Measurements from ENCODE around the gene RFX4. TPM values are rescaled to one million over a fixed set of nuclear protein-coding genes. Genes with fewer than 3 reads are reported as not detected.
"Not testable (repeated sequence)": the region's sequence is repeated elsewhere in the genome, so short reads cannot be mapped to it uniquely, and the experiment has no call there.

RFX4 gene
- total RNA-seq, 2 experiments from 2014 or later, result not detected

DNA sequence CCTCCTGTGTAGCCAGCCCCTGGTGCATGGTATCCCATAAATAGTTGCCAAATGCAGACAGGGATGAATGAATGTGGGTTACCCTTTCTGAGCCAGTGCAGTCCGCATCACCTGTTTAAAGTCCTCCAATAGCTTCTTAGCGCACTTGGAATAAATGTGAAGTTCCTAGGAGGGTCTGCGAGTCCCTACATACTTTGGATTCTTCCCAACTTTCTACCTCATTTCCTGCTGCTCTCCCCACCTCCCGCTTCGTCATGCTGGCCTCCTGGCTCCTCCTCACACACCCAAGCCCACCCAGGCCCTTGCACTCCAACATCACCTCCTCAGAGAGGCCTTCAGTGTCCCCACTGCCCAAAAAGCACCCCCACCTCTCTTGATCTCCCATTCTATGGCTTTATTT lies 17.7 kb downstream of the RFX4 start:
- Mint-ChIP-seq H3K36me3 (ENCODE audit: low read depth) (no peaks in the 10 kb centered on the region), H3K27me3 (peaks cover 8% of the 10 kb centered on the region), H3K4me3 (no peak overlapping the region), H3K9me3 (no peaks in the 10 kb centered on the region), H3K4me1 (ENCODE audit: low read depth) (no peaks in the 10 kb centered on the region), H3K27ac (no peak overlapping the region)
- ATAC-seq, result no peak
- TF ChIP-seq, protein P1, sequence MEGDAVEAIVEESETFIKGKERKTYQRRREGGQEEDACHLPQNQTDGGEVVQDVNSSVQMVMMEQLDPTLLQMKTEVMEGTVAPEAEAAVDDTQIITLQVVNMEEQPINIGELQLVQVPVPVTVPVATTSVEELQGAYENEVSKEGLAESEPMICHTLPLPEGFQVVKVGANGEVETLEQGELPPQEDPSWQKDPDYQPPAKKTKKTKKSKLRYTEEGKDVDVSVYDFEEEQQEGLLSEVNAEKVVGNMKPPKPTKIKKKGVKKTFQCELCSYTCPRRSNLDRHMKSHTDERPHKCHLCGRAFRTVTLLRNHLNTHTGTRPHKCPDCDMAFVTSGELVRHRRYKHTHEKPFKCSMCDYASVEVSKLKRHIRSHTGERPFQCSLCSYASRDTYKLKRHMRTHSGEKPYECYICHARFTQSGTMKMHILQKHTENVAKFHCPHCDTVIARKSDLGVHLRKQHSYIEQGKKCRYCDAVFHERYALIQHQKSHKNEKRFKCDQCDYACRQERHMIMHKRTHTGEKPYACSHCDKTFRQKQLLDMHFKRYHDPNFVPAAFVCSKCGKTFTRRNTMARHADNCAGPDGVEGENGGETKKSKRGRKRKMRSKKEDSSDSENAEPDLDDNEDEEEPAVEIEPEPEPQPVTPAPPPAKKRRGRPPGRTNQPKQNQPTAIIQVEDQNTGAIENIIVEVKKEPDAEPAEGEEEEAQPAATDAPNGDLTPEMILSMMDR (IDR thresholded peaks at IDR 0.05), result no peak
- CTCF ChIA-PET, result no interaction called here
- POLR2A ChIA-PET, result no interaction called here
- intact Hi-C loops (cut with micrococcal nuclease), result no loop called here
- DNase-seq, result no peak

DNA sequence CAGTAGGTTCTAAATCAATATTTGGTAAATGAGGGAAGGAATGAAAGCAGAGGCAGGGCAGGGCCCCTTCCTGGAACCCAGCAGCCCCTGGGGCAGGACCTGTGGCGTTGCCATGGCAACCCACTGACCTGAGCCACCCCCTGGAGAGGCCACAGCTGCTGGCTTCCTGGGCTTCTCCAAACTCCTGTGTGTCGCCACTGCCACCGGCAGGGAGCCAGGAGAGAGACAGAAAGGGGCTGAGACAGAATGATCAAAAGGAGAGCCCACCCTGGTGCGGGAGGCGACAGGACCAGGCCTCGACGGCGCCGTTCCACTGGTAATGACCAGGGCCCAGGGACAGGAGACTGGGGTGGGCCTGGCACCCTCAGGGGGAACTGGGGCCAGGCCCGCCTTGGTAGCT lies 18.2 kb downstream of the RFX4 start:
- no peaks in the 10 kb centered on the region for H3K9me3 Mint-ChIP-seq
- peaks cover 8% of the 10 kb centered on the region for H3K27me3 Mint-ChIP-seq
- POLR2A ChIA-PET, result no interaction called here
- no peaks in the 10 kb centered on the region for H3K36me3 Mint-ChIP-seq (ENCODE audit: low read depth)
- DNase-seq, result no peak
- H3K4me3 Mint-ChIP-seq, result no peak overlapping the region
- TF ChIP-seq, protein P1 (IDR thresholded peaks at IDR 0.05), result no peak
- intact Hi-C loops (cut with micrococcal nuclease), result no loop called here
- CTCF ChIA-PET, result no interaction called here
- no peak overlapping the region for H3K27ac Mint-ChIP-seq
- no peaks in the 10 kb centered on the region for H3K4me1 Mint-ChIP-seq (ENCODE audit: low read depth)
- ATAC-seq, result no peak

DNA sequence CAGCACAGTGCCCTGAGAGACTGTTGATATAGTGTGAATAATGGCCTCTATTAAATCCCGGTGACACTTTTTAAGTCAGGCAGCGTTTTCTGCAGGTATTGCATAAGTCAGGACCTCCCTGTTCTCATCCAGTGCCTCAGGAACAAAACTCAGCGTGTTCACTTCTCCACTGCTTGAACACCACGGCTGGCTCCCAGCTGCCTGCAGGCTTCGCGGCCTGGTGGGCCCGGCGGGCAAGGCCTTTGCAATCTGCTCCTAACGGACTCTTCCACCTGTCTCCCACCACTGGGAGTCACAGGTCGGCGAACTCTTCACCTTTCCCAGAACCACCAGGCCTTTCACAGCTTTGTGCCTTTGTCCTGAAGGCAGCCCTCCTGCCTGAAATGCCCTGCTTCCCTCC lies 18.7 kb downstream of the RFX4 start:
- CTCF ChIA-PET, result no interaction called here
- intact Hi-C loops (cut with micrococcal nuclease), result no loop called here
- peaks cover 6% of the 10 kb centered on the region for H3K27me3 Mint-ChIP-seq

DNA sequence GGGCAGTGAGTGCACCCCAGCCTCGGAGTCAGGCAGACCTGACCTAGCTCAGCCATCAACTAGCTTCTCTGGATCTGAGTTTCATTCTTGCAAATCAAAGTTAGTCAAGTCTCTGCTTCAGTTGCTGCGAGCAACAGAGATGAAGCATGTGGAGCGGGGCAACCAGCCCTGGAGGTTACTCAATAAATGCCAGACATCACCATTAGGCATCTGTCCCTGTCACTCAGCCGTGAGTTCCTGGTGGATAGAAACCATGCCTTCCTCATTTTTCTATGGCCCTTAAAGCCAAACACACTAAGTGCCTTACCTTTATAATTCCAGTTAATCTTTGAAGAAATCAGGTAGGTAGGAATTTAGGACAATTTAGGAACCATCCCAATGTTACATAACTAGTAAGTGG lies 19.3 kb downstream of the RFX4 start:
- TF ChIP-seq, protein P1 (IDR thresholded peaks at IDR 0.05), result no peak
- Mint-ChIP-seq H3K27me3 (peaks cover 6% of the 10 kb centered on the region), H3K27ac (no peak overlapping the region), H3K4me3 (no peak overlapping the region), H3K36me3 (ENCODE audit: low read depth) (no peaks in the 10 kb centered on the region), H3K4me1 (ENCODE audit: low read depth) (no peaks in the 10 kb centered on the region), H3K9me3 (no peaks in the 10 kb centered on the region)
- CTCF ChIA-PET, result no interaction called here
- DNase-seq (no peak), ATAC-seq (no peak)
- POLR2A ChIA-PET, result no interaction called here
- intact Hi-C loops (cut with micrococcal nuclease), result no loop called here

More for the DNA sequence above, 18.7 kb downstream of the RFX4 start:
- TF ChIP-seq, protein P1 (IDR thresholded peaks at IDR 0.05), result no peak
- no peak overlapping the region for H3K4me3 Mint-ChIP-seq
- ATAC-seq (no peak), DNase-seq (no peak)
- POLR2A ChIA-PET, result no interaction called here
- no peaks in the 10 kb centered on the region for H3K4me1 Mint-ChIP-seq (ENCODE audit: low read depth)
- no peak overlapping the region for H3K27ac Mint-ChIP-seq
- no peaks in the 10 kb centered on the region for H3K36me3 Mint-ChIP-seq (ENCODE audit: low read depth)
- no peaks in the 10 kb centered on the region for H3K9me3 Mint-ChIP-seq

DNA sequence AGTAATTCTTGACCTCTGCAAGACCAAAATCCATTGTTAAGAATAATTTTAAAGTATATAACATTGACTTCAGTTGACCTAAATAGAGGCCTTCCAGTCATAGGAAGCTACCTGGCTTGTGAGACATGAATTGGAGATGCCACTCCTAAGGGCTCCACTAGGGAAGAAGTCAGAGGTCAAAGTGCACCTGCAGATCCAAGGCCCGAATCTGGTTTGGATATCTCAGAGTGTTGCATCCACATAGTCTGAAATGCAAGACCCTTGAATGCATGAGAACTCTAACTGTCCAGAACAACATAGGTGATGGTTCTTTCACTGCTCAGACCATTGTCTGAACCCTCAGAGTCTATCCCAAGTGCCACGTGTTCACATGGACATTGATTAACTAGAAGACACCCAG lies 22.4 kb downstream of the RFX4 start:
- Mint-ChIP-seq H3K4me3 (no peak overlapping the region), H3K9me3 (peaks cover 5% of the 10 kb centered on the region), H3K27ac (no peak overlapping the region), H3K4me1 (ENCODE audit: low read depth) (no peaks in the 10 kb centered on the region), H3K27me3 (peaks cover 11% of the 10 kb centered on the region), H3K36me3 (ENCODE audit: low read depth) (no peaks in the 10 kb centered on the region)
- ChIA-PET CTCF (no interaction called here), POLR2A (no interaction called here)
- intact Hi-C loops (cut with micrococcal nuclease), result no loop called here
- ATAC-seq, result no peak
- DNase-seq, result no peak
- TF ChIP-seq, protein P1 (IDR thresholded peaks at IDR 0.05), result no peak

DNA sequence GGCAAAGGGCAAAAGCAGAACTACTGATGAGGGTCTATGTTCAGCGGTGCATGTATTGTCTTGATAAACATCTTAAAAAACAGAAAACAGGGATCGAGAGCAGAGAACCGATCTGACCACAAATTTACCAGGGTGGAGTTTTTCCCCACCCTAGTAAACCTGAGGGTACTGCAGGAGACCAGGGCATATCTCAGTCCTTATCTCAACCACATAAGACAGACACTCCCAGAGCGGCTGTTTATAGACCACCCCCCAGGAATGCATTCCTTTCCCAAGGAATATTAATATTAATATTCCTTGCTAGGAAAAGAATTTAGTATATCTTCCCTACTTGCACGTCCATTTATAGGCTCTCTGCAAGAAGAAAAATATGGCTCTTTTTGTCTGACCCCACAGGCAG lies 37.8 kb downstream of the RFX4 start:
- POLR2A ChIA-PET; H3K4me1 Mint-ChIP-seq (ENCODE audit: low read depth): not testable (repeated sequence)

More for the DNA sequence above, 37.8 kb downstream of the RFX4 start:
- DNase-seq; H3K4me3 Mint-ChIP-seq; H3K27ac Mint-ChIP-seq; CTCF ChIA-PET; ATAC-seq; intact Hi-C loops (cut with micrococcal nuclease); H3K36me3 Mint-ChIP-seq (ENCODE audit: low read depth): not testable (repeated sequence)
- H3K27me3 Mint-ChIP-seq, result peaks cover 17% of the 10 kb centered on the region
- H3K9me3 Mint-ChIP-seq, result peaks cover 21% of the 10 kb centered on the region
